ENCODE results near the gene LCN1.
"Not testable (repeated sequence)": the region's sequence is repeated elsewhere in the genome, so short reads cannot be mapped to it uniquely, and the experiment has no call there.

Gene LCN1

DNA sequence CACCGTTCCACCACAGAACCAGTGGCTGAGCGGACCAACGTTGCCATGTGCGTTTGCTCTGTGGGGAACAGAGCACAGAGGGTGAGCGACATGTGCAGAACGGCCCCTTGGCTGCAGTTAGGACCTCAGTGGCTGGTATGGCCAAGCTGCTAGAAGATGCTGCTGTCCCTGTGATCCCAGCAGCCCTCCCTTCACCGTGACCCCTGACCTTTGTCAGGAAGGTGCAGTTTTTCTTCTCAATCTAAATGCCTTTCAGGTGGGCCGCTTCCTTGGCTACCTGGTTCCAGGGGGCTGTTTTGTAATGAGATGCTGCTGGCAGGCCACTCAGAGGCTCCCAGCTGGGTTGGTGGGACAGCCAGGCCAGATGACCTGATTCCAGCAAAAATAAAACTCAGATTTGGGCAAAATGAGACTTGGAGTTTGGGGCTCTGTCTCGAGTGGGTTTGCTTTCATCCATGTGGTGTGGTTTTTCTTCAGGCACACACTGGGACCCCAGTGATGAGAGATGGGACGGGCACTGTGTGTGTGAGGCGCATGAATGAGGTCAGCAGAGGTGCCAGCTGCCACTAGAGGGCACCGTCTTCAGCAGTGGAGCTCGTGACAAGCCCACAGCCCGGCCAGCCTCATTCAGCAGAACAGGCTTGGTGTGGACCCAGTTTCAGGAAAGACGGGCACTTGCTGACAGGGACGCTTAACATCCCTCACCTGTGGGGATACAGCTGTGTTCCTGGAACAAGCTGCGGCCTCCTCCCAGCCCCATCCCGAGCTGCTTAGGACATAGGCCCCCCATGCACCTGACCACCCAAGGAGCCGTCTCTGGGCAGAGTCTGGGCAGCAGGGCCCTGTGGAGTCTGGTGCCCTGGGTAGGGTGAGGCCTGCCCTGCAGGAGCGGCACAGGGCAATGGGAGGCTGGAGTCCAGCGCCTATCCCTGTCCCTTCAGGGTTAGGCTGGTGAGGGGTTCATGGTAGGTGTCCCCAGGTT, 16.7 kb upstream of the LCN1 start:
- in situ Hi-C loops (cut with HindIII; ENCODE audit: low sequenced_read_pairs): no loop called here

- in situ Hi-C loops (cut with HindIII; ENCODE audit: low sequenced_read_pairs): no loop called here
Observed at GRCh38 chr9:135505406-135506187, 15.6 kb upstream of the LCN1 start.

DNA sequence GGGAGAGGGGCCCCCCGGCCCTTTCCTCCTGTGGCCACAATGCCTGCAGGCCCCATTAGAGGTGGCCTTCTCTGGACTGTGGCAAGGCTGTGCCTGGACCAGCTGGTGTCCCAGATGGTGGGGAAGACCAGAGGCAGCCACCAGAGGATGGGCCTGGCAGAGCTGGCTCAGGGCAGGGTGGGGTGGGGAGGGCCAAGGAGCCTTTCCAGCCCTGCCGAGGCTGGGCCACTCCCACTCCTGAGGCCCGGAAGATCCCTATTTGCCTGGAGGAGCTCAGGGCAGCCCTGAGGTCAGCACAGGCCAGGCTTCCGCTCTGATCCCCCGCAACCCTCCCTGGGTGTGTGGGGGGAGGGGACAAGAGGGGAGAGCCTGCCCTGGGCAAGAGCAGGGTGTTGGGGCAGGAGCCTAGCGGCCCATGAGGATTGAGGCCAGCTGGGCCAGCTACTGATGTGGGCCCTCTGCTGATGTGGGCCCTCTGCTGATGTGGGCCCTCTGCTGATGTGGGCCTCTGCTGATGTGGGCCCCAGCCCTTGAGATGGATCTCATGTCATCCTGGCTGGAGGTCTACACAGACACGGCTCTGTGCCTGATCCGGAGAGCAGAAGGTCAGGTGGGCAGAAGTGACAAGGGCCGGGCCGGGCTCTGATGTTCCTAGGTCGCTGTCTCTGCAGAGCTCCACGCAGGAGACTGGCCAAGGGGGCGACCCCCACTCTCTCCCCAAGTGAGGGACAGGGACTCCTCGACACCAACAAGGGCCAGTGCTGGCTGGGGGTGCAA, 14.7 kb upstream of the LCN1 start:
- in situ Hi-C loops (cut with HindIII; ENCODE audit: low sequenced_read_pairs): no loop called here

DNA sequence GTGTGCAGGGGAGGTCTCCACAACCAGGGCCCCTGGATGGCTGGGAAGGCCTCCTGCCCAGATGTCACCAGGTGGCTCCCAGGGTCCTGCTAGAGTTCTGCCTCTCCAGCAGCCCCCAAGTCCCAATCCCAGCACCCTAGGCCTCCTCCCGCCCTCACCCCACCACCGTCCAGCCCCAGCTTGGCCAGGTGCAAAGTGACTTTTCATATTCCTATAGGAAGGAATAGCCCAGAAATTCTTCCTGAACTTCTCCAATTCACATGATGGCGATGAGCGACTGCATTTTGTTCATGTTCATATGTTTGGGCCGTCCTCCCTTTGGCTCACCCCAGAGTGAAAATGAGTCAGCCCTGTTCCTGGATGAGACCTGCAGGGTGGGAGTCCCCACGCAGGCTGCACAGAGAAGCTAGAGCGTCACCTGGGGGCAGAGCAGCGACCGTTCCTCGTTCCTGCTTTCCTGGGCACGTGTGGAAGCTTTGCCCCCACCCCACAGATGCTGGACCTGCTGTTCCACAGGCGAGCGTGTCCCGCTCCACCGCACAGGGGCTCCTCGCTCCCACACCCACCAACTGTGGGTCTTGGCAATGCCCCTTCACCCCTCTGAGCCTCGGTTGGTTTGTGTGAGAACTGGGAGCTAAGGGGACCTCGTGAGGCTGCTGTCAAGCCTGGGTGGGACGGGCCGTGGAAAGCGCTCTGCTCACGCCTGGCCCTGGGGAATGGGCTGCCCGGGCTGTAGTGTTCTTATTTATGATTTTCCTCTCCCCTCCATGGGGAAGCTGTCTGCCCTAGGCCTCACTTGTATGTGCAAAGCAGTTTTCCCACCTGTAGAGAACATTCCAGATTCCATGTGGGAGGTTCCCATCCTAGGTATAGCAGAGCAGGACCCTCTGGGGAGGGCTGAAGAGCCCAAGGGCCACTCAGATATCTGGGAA, 13.9 kb upstream of the LCN1 start:
- in situ Hi-C loops (cut with HindIII; ENCODE audit: low sequenced_read_pairs): no loop called here

DNA sequence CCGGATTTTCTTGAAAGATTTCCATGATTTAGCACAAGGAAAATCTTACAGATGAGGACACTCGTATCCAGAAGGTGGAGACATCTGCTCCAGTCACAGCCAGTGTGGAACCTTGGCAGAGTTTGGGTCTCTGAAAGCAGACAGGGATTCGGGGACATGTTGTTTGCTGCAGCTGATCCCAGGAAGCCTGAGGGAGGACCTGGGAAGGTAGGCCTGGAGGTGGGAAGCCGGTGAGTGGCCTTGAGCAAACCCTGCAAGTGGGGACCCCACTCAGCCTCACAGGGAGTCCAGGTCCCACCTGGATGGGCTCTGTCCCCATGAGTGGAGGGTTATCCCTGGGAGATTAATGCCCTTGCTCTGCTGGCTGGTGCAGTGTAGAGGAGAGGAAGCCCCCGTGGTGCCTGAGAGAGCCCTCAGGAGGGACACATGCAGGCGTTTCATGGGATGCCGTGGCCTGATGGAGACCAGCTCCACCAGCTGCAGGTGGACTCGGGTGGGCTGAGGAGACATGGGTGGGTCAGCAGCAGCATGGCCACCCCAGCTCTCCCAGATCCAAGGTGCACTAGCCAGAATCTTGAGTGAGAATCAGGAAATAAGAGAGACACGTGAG, 12.9 kb upstream of the LCN1 start:
- in situ Hi-C loops (cut with HindIII; ENCODE audit: low sequenced_read_pairs): no loop called here

DNA sequence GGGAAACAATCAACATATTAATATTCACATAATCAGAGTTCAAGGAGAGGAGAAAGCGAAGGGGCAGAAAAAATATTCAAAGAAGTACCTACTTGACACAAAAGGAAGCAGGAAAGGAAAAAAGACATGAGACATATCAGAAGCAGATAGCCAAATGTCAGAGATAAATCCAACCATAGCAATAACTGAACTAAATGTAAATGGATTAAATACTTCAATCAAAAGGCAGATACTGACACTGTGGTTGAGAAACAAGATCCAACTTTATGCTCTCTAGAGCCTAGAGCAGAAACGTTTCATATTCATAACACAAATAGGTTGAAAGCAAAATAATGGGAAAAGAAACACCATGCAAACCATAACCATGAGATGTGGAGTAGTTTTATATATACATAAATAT, 11.8 kb upstream of the LCN1 start:
- in situ Hi-C loops (cut with HindIII; ENCODE audit: low sequenced_read_pairs): no loop called here

GRCh38 chr9:135512241-135512603, 9.0 kb upstream of the LCN1 start:
- in situ Hi-C loops (cut with HindIII; ENCODE audit: low sequenced_read_pairs): no loop called here

DNA sequence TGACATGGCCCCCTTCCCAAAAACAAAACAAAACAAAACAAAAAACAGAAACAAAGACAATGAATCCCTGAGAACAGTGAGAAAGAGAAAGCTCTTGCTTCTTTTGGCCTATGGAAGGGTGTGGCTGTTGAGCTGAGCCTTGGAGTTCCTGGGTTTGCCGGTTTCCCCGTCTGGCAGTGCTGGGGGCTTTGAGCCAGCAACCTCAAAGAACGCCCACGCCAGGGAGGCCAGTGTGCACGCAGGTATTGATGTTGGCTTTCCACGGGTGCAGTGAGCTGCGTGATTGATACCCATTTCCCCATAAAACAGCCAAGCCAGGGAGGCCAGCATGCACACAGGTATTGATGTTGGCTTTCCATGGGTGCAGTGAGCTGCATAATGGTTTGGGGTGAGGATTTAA, 8.3 kb upstream of the LCN1 start:
- in situ Hi-C loops (cut with HindIII; ENCODE audit: low sequenced_read_pairs): no loop called here

DNA sequence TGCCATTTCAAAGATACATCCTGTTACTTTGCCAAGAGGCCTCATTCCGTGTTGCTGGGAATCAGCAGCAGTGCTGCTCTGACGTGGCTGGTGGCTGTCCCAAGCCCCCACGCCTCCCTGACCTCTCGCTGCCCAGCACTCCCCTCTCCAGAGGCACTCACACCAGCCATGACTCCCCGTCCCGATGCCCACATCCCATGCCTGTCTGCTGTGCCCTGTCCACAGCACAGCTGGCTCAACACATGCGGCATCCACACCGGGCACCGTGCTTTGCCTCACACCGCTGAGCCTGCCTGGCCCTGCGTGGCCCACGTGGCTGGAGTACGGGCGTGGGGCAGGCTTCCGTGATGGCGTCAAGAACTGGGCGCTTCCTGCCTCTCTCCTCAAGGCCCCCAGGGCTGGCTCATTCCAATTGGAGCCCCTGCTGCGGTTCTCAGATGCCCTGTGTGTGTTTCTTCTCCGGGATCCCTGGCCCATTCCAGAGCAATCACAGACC, 7.8 kb upstream of the LCN1 start:
- in situ Hi-C loops (cut with HindIII; ENCODE audit: low sequenced_read_pairs): no loop called here

DNA sequence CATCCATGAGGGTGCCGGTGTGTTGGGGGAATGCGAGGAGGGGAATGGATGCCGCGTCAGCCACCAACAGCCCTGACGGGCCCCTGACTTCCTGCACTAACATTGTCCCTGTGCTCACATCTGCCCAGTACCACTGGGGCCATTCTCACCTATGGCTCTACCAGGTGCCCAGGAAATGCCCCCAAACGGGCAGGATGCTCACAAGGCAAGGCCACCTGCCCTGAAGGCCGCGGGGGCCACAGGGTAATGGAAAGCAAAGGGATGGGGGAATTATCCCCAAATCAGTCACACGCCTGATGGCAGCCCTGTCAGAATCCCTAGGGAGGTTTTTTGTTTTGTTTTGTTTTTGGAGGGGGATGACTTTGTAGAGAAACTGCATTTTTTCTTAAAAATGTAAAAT, 7.3 kb upstream of the LCN1 start:
- in situ Hi-C loops (cut with HindIII; ENCODE audit: low sequenced_read_pairs): not testable (repeated sequence)

GRCh38 chr9:135514342-135515082, 6.7 kb upstream of the LCN1 start:
- in situ Hi-C loops (cut with HindIII; ENCODE audit: low sequenced_read_pairs): no loop called here

GRCh38 chr9:135515083-135515951, 5.9 kb upstream of the LCN1 start:
- in situ Hi-C loops (cut with HindIII; ENCODE audit: low sequenced_read_pairs): no loop called here

- in situ Hi-C loops (cut with HindIII; ENCODE audit: low sequenced_read_pairs): no loop called here
Observed at GRCh38 chr9:135516132-135516860, 4.9 kb upstream of the LCN1 start.

GRCh38 chr9:135517407-135517822, 3.8 kb upstream of the LCN1 start:
- in situ Hi-C loops (cut with HindIII; ENCODE audit: low sequenced_read_pairs): no loop called here

- in situ Hi-C loops (cut with HindIII; ENCODE audit: low sequenced_read_pairs): no loop called here
Observed at GRCh38 chr9:135519179-135519971, 1.9 kb upstream of the LCN1 start.

DNA sequence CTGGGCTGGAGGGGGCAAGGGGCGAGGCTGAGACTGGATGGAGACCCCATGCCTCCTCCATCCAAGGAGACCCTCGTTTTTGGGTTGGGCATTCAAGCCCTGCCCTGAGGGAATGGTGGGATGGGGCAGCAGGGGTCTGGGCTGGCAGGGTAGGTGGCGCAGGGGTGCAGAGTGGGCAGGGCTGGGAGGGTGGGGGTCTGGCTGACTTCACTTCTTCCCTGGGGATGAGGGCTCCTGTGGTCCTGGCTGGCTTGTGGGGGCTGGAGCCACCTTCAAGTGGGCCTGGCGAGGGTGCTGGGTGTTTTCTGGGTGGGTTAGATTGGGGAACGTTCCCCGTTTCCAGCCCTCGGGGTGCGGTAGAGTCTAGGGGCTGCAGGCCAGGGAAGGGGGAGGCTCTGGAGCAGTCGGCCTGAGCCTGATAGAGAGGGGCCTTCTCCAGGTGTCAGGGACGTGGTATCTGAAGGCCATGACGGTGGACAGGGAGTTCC, 412 bp downstream of the LCN1 start:
- in situ Hi-C loops (cut with HindIII; ENCODE audit: low sequenced_read_pairs): no loop called here

Data from DLD1 (cell line).